ENCODE measurements around the gene ADGRV1.

Gene ADGRV1

DNA sequence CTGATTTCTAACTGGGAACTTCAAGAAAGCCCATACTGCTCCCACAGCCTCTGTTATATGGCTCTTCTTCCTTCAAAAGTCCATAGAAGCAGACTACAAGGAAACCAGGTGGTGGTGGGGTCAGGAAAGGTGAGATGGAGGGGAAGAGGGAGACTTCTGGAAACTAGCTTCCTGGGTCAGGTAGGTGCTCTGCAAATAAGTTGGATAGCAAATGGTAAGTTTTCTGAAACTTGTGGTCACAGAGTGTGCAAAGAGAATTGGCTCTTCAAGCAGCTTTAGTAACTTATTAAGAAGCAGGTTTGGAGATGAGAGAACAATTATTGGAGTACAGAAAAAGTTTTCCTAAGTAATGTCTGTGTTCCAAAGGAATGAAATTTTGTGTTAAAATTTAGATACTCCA, 316.9 kb downstream of the ADGRV1 start:
- DNase-seq (ENCODE audit: low spot score), result no peak

DNA sequence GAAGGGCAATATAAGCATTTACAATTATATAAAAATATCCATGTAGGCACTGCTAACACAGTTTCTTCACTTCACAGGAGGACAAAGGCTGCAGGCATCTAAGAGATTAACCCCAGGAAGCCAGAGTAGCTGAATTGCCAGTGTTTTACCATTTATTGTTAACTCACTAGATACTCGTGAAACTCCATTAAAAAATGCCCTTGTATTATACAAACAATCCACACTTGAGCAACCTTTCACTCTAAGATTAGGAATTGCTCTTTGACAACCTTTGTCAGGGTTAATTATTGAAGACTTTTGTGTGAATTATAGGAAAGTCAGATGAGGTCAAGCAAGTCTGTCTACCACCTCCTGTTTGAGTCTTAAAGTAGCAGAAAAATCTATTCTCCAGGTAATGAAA, 317.8 kb downstream of the ADGRV1 start:
- no peak for DNase-seq (ENCODE audit: low spot score)

DNA sequence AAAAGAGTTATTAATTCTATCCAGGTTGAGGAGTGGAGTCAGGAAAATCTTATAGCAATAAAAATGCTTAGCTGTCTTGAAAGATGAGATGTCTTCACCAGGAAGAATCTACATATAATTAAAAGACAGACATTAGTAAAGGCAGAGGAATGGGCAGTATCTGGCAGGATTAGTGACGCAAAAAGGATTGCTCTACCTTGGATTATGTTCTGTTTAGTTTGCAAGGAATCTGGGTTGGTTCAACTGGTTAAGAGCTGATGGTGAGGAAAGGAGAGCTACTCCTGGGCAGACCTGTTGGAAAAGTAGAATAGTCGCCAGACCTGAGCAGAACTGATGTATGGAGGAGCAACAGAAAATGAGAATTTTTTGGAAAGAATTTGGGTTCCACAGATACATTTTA, 318.5 kb downstream of the ADGRV1 start:
- no peak for DNase-seq (ENCODE audit: low spot score)

DNA sequence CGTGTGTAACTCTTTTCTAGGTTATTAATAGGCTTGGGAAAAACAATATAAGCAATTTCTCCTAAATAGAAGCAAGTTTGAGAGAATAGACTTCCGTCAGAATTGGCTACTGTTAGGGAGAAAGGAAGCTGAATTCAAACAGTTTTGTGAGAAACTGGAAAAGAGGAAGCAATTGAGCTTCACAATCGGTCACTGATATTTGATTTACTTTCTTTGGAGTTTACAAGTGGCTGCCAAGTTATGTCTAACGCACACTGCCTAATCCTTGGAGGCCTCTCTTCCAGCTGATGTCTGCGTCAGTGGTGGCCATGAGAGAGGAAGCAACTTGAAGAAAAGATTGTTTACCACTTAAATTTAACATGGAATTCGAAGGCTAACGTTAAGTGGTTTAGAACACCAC, 319.5 kb downstream of the ADGRV1 start:
- no peak for DNase-seq (ENCODE audit: low spot score)

DNA sequence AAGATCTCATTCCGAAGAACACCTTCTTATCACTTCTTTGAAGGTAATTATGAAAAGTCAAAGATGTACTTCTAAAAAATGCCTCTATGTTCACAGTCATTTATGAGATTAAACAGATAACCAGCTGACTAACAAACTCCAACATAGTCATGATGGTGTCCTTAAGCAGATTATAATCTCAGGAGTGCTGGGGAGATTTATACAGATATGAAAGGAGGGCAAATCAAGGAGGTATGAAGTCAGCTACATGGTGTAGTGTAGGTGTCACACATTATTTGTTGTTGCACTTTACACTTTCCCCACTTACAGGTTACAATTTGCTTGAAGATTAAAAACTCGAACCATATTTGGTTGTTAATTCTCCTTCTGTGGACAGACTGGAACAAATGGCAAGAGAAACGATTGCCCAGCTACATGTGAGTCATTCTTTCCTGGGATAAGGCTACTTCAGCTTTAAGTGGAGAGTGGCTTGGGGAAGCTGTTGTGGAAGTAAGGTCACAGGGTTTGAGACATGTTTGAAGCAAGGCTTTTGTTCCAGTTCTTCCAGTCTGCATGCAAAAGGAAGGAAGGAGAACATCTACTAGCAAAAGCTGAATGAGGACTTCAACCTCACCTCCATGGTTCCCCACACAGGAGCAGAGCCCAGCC, 320.1 kb downstream of the ADGRV1 start:
- DNase-seq (ENCODE audit: low spot score), result no peak

DNA sequence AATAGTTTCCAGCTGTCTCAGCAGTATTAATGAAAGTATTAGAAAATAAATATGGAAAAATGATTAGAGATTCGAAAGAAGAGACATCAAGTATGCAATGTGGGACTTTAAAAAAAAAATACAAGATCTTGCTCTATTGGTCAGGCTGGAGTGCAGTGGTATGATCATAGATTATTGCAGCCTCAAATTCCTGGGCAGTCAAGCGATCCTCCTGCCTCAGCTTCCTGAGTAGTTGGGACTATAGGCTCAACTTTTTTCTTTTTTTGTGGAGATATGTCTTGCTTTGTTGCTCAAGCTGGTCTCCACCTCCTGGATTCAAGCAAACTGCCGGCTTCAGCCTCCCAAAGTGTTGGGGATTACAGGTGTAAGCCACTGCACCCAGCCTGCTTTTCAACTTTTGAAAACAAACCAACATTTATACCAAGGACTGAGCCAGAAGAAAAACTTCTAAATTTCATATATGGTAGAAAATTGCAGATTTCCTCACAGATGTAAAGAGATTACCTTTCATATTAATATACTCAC, 323.1 kb downstream of the ADGRV1 start:
- no peak for DNase-seq (ENCODE audit: low spot score)

DNA sequence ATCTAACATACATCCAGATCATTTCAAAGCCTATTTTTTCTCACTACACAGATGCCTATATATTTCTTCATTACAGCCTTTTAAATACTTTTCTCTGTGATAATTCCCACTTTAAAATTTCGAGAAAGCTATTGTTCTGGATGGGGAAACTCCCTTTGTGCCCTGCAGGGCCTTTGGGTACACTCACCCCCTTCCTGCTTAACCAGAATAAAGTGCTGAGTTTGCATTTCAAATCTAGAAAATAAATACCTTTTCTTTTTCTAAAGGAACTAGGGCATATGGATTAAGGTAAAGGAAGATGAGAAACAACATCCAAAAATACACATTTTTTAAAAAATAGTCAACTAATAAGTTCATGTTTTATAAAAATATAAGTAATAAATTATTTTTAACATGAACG, 323.9 kb downstream of the ADGRV1 start:
- DNase-seq (ENCODE audit: low spot score), result no peak

DNA sequence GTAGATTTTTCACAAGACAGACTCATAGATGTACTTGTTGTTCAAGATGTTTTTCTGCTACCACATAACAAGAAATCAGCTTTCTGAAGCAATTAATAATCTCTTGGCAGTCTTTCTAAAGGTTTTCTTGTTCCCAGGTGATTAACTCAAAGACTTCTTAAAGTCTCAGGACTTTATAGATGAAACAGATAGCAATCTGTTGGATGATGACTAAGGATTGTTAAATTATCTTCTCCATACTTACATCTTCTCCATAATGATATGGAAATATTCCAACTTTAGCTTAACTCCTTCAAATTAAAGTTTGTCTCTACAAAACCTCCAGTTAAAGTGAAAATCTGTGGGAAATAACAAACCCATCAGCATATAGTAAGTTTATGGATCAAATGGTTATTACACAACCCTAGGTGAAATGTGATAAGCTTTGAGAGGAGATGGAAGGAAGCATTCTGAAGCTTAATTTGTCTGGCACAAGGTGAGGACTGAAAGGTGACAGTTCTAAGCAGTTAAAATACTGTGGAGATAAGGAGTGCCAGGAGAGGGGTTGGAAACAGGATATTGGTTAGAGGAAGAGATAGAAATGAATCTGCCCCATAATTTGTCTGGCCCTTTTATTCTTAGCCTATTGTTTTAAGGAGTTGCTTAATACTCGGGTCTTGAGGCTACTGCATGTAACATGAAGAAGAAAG, 326.7 kb downstream of the ADGRV1 start:
- no peak for DNase-seq (ENCODE audit: low spot score)

DNA sequence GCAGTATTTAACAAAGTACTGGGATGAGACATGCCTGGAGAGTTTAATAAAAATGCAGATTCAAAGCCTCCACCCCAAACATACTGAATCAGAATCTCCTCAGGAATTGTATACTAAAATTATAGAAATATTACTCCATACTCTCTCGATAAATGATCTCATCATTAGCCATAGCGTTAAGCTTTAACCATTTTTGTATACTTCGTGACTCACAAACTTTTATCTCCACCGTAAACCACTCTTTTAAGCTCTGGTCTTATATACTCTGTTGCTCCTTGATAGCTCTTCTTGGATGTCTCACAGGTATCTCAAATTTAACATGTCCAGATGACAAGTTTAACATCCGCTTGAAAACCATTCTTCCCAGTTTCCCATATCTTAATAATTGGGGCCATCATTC, 327.8 kb downstream of the ADGRV1 start:
- no peak for DNase-seq (ENCODE audit: low spot score)

DNA sequence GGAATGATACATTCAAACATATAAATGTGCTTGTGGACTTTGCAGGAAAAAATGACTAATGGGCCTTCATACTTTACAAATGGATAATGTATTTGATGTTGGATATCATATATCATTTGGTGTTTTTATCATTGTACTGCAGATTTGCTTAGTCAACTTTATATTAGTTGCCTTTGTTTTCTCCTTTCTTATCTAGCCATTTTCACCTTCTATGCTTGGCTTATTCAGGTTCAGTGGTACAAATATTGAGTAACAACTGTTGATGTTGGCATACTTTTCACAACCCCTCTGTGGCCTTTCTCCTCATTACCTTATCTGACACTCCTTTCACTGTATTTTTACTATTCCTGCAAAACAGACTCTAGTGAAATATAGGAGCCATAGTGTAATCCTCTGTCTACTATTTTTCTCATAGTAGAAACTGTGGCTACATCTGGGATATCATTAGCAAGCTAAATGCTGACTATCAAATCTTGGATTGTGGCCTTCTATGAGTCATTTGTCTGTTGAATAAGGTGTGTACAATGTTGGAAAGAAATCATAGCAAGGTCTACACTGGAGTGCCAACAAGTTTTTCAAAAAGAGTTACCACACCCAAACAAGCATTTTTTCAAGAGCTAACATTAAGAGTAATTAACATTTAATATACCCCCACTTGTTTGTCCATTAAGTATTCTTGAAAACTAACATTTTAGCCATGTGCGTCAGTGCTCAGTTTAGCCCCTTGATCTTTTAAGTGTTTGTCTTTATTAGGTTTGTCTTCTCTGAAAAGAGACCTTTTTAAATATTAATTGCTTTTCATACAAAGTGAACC, 330.1 kb downstream of the ADGRV1 start:
- DNase-seq (ENCODE audit: low spot score), result no peak

DNA sequence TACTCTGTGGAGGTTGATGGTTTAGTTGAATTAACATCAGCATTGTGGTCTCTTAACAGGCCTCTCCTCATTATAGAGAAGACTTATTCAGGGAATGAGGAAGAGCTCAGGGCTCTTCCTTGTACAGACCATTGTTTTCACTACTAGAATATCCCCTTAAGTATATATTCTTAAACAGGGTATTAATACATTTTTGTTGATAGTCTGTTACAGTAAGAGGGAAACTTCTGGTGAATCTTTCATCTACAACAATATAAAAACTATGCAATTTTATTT, 330.7 kb downstream of the ADGRV1 start:
- no peak for DNase-seq (ENCODE audit: low spot score)

DNA sequence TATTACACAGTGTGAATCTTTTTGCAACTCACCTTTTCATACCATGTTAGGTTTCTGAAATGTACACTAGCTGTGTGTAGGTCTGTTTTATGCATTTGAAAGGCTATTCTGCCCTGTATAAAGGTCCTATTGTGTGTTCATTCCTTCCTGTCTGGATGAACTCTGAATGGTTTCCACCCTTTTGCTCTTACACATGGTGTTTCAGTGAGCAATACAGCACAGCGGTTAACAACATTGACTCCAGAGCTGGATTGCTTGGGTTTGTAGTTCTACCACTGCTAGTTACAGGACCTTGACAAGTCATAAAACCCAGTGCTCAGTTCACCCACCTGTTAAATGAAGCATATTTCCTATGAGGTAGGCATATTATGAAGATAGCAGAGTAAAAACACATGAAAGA, 331.6 kb downstream of the ADGRV1 start:
- DNase-seq (ENCODE audit: low spot score), result no peak

DNA sequence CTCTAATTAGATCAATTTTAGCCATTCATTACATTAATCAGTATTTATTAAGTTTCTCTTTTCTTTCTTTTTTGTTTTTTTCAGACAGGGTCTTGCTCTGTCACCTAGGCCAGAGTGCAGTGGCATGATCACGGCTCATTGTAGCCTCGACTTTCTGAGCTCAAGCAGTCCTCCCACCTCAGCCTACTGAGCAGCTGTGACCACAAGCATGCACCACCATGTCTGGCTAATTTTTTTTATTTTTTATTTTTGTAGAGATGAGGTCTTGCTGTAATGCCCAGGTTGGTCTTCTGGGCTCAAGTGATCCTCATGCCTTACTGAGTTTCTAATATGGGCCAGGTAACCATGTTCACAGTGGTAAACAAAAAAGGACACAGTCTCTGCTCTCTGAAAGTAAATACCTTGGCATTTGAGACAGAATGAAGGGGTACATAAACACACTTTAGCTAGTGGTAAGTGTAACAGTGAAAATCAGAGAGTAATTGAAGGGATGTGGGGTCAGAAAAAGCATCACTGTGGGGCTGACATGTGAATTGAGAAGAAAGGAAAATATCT, 336.3 kb downstream of the ADGRV1 start:
- DNase-seq (ENCODE audit: low spot score), result no peak

DNA sequence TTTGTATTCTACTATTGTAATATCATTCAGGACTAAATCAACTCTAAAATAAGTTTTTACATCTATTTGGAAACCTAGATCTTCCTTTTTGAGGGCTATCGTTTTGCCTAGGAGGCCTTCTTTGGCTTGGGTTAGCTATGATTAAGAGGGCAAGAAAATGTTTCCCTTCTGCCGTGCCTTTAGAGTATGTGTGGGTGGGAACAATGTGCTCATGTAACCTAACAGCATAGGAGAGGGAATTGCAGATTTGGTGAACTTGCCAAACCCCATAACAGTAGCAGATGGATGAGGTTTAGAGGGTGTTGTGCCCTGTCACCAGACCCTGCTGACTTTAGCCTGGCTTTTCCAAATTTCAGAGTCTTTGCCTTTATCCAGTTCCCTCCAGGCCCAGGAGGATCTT, 339.0 kb downstream of the ADGRV1 start:
- no peak for DNase-seq (ENCODE audit: low spot score)

DNA sequence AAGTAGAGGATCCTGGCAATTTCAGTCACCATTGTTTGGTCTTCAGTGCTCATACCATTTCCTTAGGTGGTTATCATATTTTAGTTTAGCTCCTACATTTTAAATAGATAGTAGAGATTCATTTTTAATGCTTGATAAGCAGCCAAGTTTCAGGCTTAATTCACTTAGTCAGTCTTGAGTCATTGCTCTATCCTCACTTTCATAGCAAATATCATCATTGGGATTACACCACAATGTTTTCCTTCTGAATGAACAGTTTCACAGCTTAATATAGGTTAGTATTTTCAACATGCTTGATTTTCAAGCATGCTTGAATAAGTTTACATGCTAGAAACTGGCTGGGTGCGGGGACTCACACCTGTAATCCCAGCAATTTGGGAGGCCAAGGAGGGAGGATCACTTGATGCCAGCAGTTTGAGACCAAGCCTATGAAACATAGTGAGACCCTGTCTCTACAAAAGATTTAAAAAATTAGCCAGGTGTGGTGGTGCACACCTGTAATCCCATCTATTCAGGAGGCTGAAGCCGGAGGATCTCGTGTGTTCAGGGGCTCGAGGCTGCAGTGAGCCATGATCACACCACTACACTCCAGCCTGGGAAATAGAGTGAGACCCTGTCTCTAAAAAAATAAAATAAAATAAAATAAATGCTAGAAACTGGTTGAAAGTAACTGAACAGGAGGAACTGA, 339.9 kb downstream of the ADGRV1 start:
- DNase-seq (ENCODE audit: low spot score), result no peak

DNA sequence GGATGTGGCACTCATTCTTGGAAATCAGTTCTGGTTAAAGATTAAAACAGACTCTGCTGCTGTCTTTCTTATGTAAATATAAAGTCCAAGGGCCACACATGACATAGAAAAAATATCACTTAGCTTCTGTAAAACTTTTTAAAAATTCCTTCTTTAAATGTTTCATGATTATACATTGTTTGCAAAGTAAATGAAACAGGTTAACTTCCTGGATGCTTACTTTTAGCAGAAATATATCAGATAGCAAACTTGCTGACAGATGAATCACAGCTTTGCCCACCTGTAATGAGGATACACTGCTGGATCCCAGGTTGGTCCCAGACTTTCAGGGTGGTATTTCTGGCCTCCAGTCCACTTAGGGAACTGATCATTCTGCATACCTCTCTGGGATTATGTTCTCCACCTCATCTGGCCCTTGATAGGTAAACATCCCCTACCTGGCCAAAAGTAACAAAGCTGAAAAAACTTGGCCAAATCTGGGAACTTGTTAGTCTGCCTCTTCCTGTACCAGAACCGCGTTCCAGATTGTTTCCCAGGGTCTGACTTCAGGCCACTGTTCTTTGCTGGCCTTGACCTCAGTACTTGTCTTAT, 340.5 kb downstream of the ADGRV1 start:
- DNase-seq (ENCODE audit: low spot score), result no peak

DNA sequence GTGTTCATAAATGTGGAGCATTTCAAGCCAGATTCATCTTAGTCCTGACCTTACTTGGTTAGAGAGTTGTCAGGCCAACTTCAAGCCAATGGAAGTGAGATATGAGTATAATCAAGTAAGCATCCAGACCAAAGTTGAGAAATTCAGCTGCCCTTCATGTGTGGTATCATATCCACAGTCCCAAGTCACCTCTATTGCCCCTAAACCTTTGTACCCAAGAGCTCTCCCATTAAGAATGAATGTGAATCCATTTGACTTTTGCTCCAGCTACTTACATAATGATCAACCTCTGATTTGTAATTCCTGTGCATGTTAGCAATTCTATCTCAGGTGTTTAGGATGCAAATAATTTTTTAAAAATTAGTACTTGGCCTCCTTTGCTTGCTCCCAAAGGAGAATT, 342.7 kb downstream of the ADGRV1 start:
- DNase-seq (ENCODE audit: low spot score), result no peak

DNA sequence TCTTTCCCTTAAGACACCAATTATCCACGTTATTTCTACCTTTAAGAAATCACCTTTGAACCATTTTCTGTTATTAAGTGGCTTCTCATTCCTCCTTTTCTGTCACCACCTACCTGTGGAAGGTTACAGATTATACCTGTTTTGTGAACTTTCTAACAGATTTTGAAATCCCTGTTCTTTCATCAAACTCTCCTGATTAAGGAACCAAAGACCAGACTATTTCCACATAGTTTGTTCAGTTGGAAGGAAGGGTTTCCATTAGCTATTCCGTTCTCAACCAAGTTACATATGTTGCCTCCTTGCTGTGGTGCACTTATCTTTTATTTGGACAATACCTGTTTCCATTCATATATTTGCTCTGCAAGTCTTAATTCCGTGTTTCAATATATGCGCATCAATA, 343.6 kb downstream of the ADGRV1 start:
- no peak for DNase-seq (ENCODE audit: low spot score)

DNA sequence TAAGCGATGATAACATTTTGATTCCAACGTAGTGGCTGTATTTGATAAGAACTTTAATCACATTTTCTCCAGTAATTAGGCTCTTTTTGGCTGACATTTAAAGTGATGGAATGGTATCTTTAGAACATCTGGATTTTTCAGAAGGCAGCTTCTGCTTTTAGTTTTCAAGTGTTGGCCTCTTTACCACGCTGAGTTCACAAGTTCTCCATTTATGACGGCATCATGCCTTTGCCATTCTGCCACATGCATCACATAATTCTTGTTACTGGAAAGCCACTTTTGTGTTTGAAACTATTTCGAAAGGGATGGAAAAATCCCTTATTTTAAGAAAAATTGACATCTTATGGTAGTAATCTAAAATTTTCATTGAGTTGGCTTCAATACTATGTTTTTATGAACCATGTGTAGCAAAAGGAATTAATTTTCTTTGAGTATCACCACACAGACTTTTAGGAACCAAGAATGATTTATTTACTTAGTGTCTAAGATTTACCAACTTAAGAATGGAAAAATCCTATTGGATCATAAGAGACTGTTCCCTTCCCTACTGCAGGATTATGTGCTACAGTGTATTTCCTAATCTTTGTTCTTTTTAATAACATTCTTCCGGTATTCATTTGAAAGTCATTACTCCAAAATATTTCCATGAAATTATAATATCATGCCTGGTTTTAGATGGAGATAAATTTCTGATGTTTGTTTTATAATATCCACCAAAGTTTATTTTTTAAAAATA, 344.2 kb downstream of the ADGRV1 start:
- no peak for DNase-seq (ENCODE audit: low spot score)

DNA sequence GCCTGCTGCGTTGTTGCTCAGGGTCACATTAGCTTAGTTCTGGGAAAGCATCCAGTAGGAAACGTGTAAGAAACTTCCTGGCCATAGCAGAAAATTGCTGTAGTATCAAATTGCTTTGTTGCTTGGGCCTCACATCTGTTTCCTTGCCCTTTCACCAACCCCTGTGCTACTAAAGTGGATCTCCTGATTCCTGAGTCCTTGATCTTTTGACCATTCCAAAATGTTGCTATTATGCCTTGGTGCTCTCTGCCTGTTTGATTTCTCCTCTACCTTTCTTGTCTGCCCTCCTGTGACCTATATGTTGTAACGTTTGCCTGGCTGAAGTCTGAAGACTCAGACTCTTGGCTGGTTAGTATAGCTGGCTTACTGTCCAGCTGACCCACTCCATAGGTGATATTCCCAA, 350.5 kb downstream of the ADGRV1 start:
- no peak for DNase-seq (ENCODE audit: low spot score)

DNA sequence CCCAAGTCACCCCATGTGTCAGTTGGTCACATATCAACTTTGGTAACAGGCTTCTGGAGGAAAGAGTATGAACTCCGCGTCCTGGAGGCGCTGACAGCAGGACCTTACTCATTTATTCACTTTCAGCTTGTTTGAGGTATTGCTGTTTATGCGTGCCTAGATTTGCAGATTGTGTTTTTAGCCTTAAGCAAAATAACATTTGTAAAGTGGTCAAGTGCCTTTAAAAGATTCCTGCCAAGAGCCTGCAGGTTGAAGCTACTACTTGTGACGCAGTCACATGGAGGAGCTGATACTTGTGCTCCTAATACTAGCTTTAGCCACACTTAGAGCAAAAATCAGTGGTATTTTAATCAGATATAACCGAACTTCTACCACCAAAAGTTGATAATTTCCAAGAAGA, 351.3 kb downstream of the ADGRV1 start:
- no peak for DNase-seq (ENCODE audit: low spot score)

Measured in activated CD4-positive, alpha-beta T cell treated with anti-CD3 and anti-CD28 coated beads, Interleukin-2, Interleukin-4, amounts not matched to agents 100 ng/mL and 50 ng/mL, durations not matched to agents 16 hours and 8 hours (primary cell).